Loucy (cell line): ENCODE data around the gene CLDND2.

Experiments
- H2AFZ ChIP-seq: fragments of 200-600 bp; sonication (generic); 2 replicates; pipeline ENCODE4 v1.6.0; 2016; ENCODE audit warnings: antibody characterized with exemption, mild to moderate bottlenecking, low read length, moderate library complexity
- H3F3A ChIP-seq: fragments of 200-600 bp; 2 replicates; pipeline ENCODE4 v1.6.0; 2016; ENCODE audit warnings: antibody characterized with exemption, low read depth, mild to moderate bottlenecking
- H3K27me3 ChIP-seq: fragments of 200-600 bp; sonication (generic); 2 replicates; pipeline ENCODE4 v1.6.1; 2014; ENCODE audit warnings: low read length, mild to moderate bottlenecking; ENCODE audit not compliant: insufficient read depth, poor library complexity, severe bottlenecking
- H3K36me3 ChIP-seq: fragments of 200-600 bp; sonication (generic); 2 replicates; pipeline ENCODE4 v1.6.1; 2016; ENCODE audit warnings: low read length; ENCODE audit not compliant: insufficient read depth
- H3K4me1 ChIP-seq: fragments of 200-600 bp; sonication (generic); 2 replicates; pipeline ENCODE4 v1.5.1; 2014; ENCODE audit warnings: low read length, mild to moderate bottlenecking; ENCODE audit not compliant: insufficient read depth, poor library complexity, severe bottlenecking
- H3K4me2 ChIP-seq: fragments of 200-600 bp; sonication (generic); 2 replicates; pipeline ENCODE4 v1.6.0; 2014; ENCODE audit warnings: antibody characterized with exemption, low read length, low read depth, mild to moderate bottlenecking; ENCODE audit not compliant: poor library complexity, severe bottlenecking
- H3K4me3 ChIP-seq: fragments of 200-600 bp; sonication (generic); 2 replicates; pipeline ENCODE4 v1.5.1; 2014; ENCODE audit warnings: low read length, mild to moderate bottlenecking, mixed read lengths; ENCODE audit not compliant: poor library complexity, severe bottlenecking
- H3K79me2 ChIP-seq: fragments of 200-600 bp; sonication (generic); 2 replicates; pipeline ENCODE4 v1.6.1; 2014; ENCODE audit warnings: low read length; ENCODE audit not compliant: insufficient read depth
- H3K9ac ChIP-seq: fragments of 200-600 bp; sonication (generic); 2 replicates; pipeline ENCODE4 v1.6.0; 2014; ENCODE audit warnings: mild to moderate bottlenecking, low read depth, low read length, moderate library complexity; ENCODE audit not compliant: poor library complexity, severe bottlenecking
- H3K9me2 ChIP-seq: fragments of 200-600 bp; sonication (generic); replicated peaks from 2 replicates; pipeline ENCODE4 v1.6.1; 2016; ENCODE audit warnings: low read depth, low read length, mixed read lengths
- H3K9me3 ChIP-seq: fragments of 200-600 bp; sonication (generic); 2 replicates; pipeline ENCODE4 v1.6.1; 2014; ENCODE audit warnings: mild to moderate bottlenecking, antibody characterized with exemption, low read length, low read depth; ENCODE audit not compliant: insufficient read depth
- H4K20me1 ChIP-seq: fragments of 200-600 bp; sonication (generic); 2 replicates; pipeline ENCODE4 v1.6.0; 2014; ENCODE audit warnings: antibody characterized with exemption, low read length, mild to moderate bottlenecking; ENCODE audit not compliant: insufficient read depth, poor library complexity, severe bottlenecking
- EZH2phosphoT487 ChIP-seq: fragments of 200-600 bp; IDR thresholded peaks from 2 replicates; pipeline ENCODE4 v1.6.1; 2018; ENCODE audit warnings: antibody characterized with exemption, mild to moderate bottlenecking, moderate library complexity, borderline replicate concordance
- TF ChIP-seq, protein P1 (sequence below): fragments of 200-600 bp; sonication (generic); conservative IDR thresholded peaks from 2 replicates; pipeline ENCODE4 v1.5.1; 2014; ENCODE audit warnings: mild to moderate bottlenecking, antibody characterized with exemption, low read length

CLDND2 gene

DNA sequence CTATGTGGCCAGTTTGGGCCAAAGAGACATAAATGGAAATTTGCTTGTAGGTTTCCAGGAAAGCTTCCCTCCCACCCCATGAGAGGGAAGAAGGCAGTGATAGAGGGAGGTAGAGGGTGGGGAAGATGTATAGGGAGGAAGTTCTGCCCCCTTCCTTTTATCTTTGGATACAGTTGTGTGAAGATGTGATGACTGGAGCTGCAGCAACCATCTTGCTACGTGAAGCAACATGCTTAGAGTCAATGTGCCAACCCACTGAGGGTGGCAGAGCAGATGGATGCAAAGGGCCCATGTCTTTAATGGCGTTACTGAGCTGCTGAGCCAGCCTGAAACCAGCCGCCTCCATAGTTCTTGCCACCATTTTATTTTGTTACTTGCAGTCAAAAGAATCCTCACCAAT lies 37.6 kb downstream of the CLDND2 start:
- H2AFZ ChIP-seq: no peak overlapping the region
- H4K20me1 ChIP-seq: no peaks in the 10 kb centered on the region
- no peak overlapping the region for H3K9ac ChIP-seq
- no peaks in the 10 kb centered on the region for H3F3A ChIP-seq
- no peaks in the 10 kb centered on the region for H3K36me3 ChIP-seq
- H3K4me3 ChIP-seq: no peak overlapping the region
- no peaks in the 10 kb centered on the region for H3K27me3 ChIP-seq
- TF ChIP-seq EZH2phosphoT487: no peak
- TF ChIP-seq, protein P1, sequence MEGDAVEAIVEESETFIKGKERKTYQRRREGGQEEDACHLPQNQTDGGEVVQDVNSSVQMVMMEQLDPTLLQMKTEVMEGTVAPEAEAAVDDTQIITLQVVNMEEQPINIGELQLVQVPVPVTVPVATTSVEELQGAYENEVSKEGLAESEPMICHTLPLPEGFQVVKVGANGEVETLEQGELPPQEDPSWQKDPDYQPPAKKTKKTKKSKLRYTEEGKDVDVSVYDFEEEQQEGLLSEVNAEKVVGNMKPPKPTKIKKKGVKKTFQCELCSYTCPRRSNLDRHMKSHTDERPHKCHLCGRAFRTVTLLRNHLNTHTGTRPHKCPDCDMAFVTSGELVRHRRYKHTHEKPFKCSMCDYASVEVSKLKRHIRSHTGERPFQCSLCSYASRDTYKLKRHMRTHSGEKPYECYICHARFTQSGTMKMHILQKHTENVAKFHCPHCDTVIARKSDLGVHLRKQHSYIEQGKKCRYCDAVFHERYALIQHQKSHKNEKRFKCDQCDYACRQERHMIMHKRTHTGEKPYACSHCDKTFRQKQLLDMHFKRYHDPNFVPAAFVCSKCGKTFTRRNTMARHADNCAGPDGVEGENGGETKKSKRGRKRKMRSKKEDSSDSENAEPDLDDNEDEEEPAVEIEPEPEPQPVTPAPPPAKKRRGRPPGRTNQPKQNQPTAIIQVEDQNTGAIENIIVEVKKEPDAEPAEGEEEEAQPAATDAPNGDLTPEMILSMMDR: no peak
- H3K9me3 ChIP-seq: no peaks in the 10 kb centered on the region
- H3K4me2 ChIP-seq: no peak overlapping the region
- H3K79me2 ChIP-seq: no peaks in the 10 kb centered on the region
- H3K4me1 ChIP-seq: no peaks in the 10 kb centered on the region
- H3K9me2 ChIP-seq: no peaks in the 10 kb centered on the region

DNA sequence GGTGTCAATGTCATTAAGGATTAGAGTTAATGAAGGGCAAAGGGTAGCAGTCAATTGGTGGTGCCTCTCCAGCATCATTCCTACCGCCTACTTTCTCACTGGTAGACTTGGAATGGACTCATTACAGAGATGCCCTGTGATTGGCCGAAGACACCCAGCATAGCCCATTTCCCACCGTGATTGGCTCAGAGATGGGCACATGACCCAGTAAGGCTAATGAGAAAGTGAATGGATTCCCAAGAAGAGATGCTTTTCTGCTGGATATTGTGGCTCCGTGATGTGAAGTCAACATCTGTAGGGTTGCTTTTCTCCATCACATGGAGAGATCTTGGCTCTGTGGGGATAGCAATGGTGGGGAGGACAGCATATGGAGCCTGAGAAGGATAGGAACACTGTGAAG lies 38.4 kb downstream of the CLDND2 start:
- Histone ChIP-seq H2AFZ (no peak overlapping the region), H3K9me3 (no peaks in the 10 kb centered on the region), H3K36me3 (no peaks in the 10 kb centered on the region), H3K27me3 (no peaks in the 10 kb centered on the region), H3F3A (no peaks in the 10 kb centered on the region), H3K4me1 (no peaks in the 10 kb centered on the region), H3K4me3 (no peak overlapping the region), H4K20me1 (no peaks in the 10 kb centered on the region), H3K79me2 (no peaks in the 10 kb centered on the region), H3K4me2 (no peak overlapping the region), H3K9ac (no peak overlapping the region), H3K9me2 (no peaks in the 10 kb centered on the region)
- TF ChIP-seq, protein P1: no peak
- no peak for TF ChIP-seq EZH2phosphoT487

DNA sequence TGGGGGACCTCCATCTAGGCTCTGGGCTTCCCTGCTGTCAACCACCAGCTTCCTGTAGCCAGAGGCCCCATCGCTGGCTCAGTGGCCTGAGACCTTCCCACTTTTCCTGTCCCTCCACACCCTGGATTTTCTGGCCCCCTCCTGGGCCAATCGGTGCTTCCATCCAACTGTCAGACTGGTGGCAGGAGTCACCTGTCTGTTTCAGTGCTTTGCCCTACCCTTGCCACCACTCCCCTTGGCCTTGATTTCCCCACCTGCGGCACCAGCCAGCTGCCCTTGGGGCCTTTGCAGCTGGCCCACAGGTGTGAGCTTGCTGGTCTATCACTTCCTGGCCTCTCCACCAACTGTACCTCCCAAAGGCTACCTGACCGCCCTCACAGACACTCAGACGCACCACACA lies 39.4 kb downstream of the CLDND2 start:
- no peaks in the 10 kb centered on the region for H3K9me3 ChIP-seq
- no peaks in the 10 kb centered on the region for H3K9me2 ChIP-seq
- H3K4me1 ChIP-seq: no peaks in the 10 kb centered on the region
- H3K4me2 ChIP-seq: no peak overlapping the region
- no peaks in the 10 kb centered on the region for H3K36me3 ChIP-seq
- no peaks in the 10 kb centered on the region for H3K79me2 ChIP-seq
- H2AFZ ChIP-seq: no peak overlapping the region
- H3K27me3 ChIP-seq: no peaks in the 10 kb centered on the region
- H3K9ac ChIP-seq: no peak overlapping the region
- no peaks in the 10 kb centered on the region for H3F3A ChIP-seq
- H3K4me3 ChIP-seq: no peak overlapping the region
- TF ChIP-seq, protein P1: no peak
- TF ChIP-seq EZH2phosphoT487: no peak
- H4K20me1 ChIP-seq: no peaks in the 10 kb centered on the region
